Liver (tissue), 9 donors: Measurements from ENCODE around the gene MFGE8. TPM values are rescaled to one million over a fixed set of nuclear protein-coding genes. Genes with fewer than 3 reads are reported as not detected.

Experiments
- DNase-seq: peaks from one replicate; pipeline ENCODE4 v3.0.0-alpha.2; 2017; ENCODE audit warnings: low spot score
- H3K27ac ChIP-seq, 2 donors: one replicate each; pipeline ENCODE4 v1.7.0; 2013; ENCODE audit warnings: inconsistent platforms in 2 of 2, low read length in 2 of 2, control low read depth in 1 of 2, low read depth in 1 of 2, mild to moderate bottlenecking in 1 of 2
- H3K27me3 ChIP-seq, 4 donors: one replicate each; pipeline versions ENCODE4 v1.6.1 to v1.7.0; 2013; ENCODE audit warnings: low read length in 3 of 4, inconsistent platforms in 1 of 4, mild to moderate bottlenecking in 1 of 4, moderate library complexity in 1 of 4; ENCODE audit not compliant: control insufficient read depth in 4 of 4, insufficient read depth in 4 of 4
- H3K36me3 ChIP-seq, 4 donors: one replicate each; pipeline versions ENCODE4 v1.6.1 to v1.7.0; 2013; ENCODE audit warnings: low read length in 3 of 4, mild to moderate bottlenecking in 3 of 4, low read depth in 1 of 4, moderate library complexity in 1 of 4; ENCODE audit not compliant: control insufficient read depth in 4 of 4, insufficient read depth in 3 of 4
- H3K4me1 ChIP-seq, 4 donors: one replicate each; pipeline versions ENCODE4 v1.6.1 to v1.7.0; 2013; ENCODE audit warnings: low read length in 3 of 4, mild to moderate bottlenecking in 3 of 4, moderate library complexity in 1 of 4; ENCODE audit not compliant: control insufficient read depth in 4 of 4, insufficient read depth in 4 of 4
- H3K4me3 ChIP-seq, 3 donors: one replicate each; pipeline versions ENCODE4 v1.6.1 to v1.7.0; 2013; ENCODE audit warnings: low read length in 3 of 3, control low read depth in 1 of 3, low read depth in 1 of 3, mild to moderate bottlenecking in 1 of 3
- H3K9ac ChIP-seq, 2 donors: one replicate each; pipeline ENCODE4 v1.7.0; 2013; ENCODE audit warnings: low read length in 2 of 2, mild to moderate bottlenecking in 2 of 2, moderate library complexity in 2 of 2, control low read depth in 1 of 2, low read depth in 1 of 2
- H3K9me3 ChIP-seq, 4 donors: one replicate each; pipeline versions ENCODE4 v1.6.1 to v1.7.0; 2013; ENCODE audit warnings: low read length in 3 of 4; ENCODE audit not compliant: control insufficient read depth in 4 of 4
- FOXA1 ChIP-seq: IDR thresholded peaks from 2 replicates; pipeline ENCODE4 v1.6.1; 2016; ENCODE audit warnings: antibody characterized with exemption
- FOXA2 ChIP-seq: IDR thresholded peaks from 2 replicates; pipeline ENCODE4 v1.6.1; 2016; ENCODE audit warnings: antibody characterized with exemption
- GABPA ChIP-seq, 2 donors: IDR thresholded peaks in 1 of 2; conservative IDR thresholded peaks in 1 of 2; 2 replicates each; pipeline ENCODE4 v1.6.1; 2016; ENCODE audit warnings: antibody characterized with exemption in 2 of 2, mild to moderate bottlenecking in 1 of 2, moderate library complexity in 1 of 2
- HNF4A ChIP-seq, 2 donors: conservative IDR thresholded peaks; 2 replicates each; pipeline ENCODE4 v1.6.1; 2016; ENCODE audit warnings: antibody characterized with exemption in 2 of 2, mild to moderate bottlenecking in 2 of 2
- HNF4G ChIP-seq: IDR thresholded peaks from 2 replicates; pipeline ENCODE4 v1.6.1; 2016; ENCODE audit warnings: antibody characterized with exemption
- JUND ChIP-seq, 2 donors: IDR thresholded peaks; 2 replicates each; pipeline ENCODE4 v1.6.1; 2016; ENCODE audit warnings: antibody characterized with exemption in 2 of 2
- NR2F2 ChIP-seq: IDR thresholded peaks from 2 replicates; pipeline ENCODE4 v1.6.1; 2016; ENCODE audit warnings: antibody characterized with exemption
- RAD21 ChIP-seq, 2 donors: IDR thresholded peaks; 2 replicates each; pipeline ENCODE4 v1.6.1; 2016; ENCODE audit warnings: antibody characterized with exemption in 2 of 2, mild to moderate bottlenecking in 2 of 2
- RXRA ChIP-seq, 2 donors: IDR thresholded peaks; 2 replicates each; pipeline ENCODE4 v1.6.1; 2017 to 2018; ENCODE audit warnings: antibody characterized with exemption in 2 of 2, mild to moderate bottlenecking in 1 of 2
- YY1 ChIP-seq: IDR thresholded peaks from 2 replicates; pipeline ENCODE4 v1.6.1; 2016; ENCODE audit warnings: antibody characterized with exemption, mild to moderate bottlenecking
- WGBS: extraction: QIAGEN DNeasy Blood & Tissue Kit; methylation state at CpG from one replicate; pipeline ENCODE4 v1.1.7; 2013; 5-methylcytosine and 5-hydroxymethylcytosine counted together
- polyA plus RNA-seq, 2 donors: library from polyadenylated mRNA; stranded (reverse) in 1 of 2; unstranded in 1 of 2; fragments of 200-250 nt in 1 of 2; fragments of >200 nt in 1 of 2; fragmentation: Nextera tagmentation in 1 of 2; extraction: Ambion mirVana in 1 of 2; gene quantifications; one replicate each; pipeline versions ENCODE4 v1.2.1 to v1.2.3, GENCODE V29; 2013 to 2015
- total RNA-seq, 2 donors: library from RNA; depleted of rRNA; stranded (reverse); fragments of >200 nt; gene quantifications; one replicate each; pipeline ENCODE4 v1.2.3, GENCODE V29; 2014
- TF ChIP-seq, protein P1 (sequence below): fragments of 150-350 bp; IDR thresholded peaks from 2 replicates; pipeline ENCODE4 v1.5.1; 2017; ENCODE audit warnings: improper control_type of control experiment, low read depth, low read length; ENCODE audit not compliant: missing input control
- TF ChIP-seq, protein P2 (sequence below): IDR thresholded peaks from 2 replicates; pipeline ENCODE4 v1.6.1; 2016; ENCODE audit warnings: antibody characterized with exemption
- TF ChIP-seq, protein P3 (sequence below): IDR thresholded peaks from 2 replicates; pipeline ENCODE4 v1.6.1; 2016; ENCODE audit warnings: antibody characterized with exemption
- TF ChIP-seq, protein P4 (sequence below): IDR thresholded peaks from 2 replicates; pipeline ENCODE4 v1.6.1; 2016; ENCODE audit warnings: antibody characterized with exemption, mild to moderate bottlenecking
- TF ChIP-seq, protein P5 (sequence below): IDR thresholded peaks from 2 replicates; pipeline ENCODE4 v1.6.1; 2016; ENCODE audit warnings: antibody characterized with exemption
- donor health status: healthy.
- donor health status: healthy.
- donor health status: healthy.
- donor health status: healthy.
- donor health status: healthy.

Gene MFGE8
- total and polyA plus RNA-seq, 4 donors = 6.6 to 14.8 (median 12.8) TPM

DNA sequence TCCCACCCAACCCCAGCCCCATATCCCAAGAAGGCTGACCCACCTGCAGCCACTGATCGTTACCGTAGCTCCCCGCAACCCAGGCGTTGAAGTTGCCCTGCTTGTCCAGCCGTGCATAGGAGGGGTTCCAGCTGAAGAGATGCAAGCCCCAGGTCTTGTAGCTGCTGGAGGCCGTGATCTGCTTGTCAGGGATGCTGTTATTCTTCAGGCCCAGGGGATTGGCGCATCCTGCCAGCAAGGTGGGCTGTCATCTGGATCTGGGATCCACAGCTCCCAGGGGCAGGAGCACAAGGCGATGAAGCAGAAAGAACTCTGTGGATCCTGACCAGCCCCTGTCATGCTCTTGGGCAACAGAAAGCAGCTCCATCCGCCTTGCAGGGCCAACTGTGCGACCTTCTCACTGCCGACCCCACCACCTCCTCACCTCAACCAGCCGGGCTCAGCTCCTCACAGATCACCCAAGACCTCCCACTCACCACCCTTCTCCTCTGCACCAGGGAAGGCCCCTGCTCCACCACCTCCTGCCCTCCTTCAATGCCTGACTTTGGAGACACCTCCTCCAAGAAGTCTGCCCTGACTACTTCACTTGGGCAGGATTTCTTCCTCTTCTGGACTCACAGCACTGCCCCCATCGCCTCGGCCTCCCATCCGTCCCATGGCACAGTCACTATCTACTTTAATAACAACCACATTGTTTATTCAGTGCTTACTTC, 11.5 kb downstream of the MFGE8 start:
- DNase-seq = no peak
- H3K4me3 ChIP-seq = no peak overlapping the region
- no peaks in the 10 kb centered on the region for H3K9me3 ChIP-seq
- WGBS = 94% methylated on average over 15 of the region's 15 CpGs
- H3K36me3 ChIP-seq = no peaks in the 10 kb centered on the region
- no peak overlapping the region for H3K9ac ChIP-seq
- H3K4me1 ChIP-seq = peaks cover 0 to 4% (median 0%) of the 10 kb centered on the region in 4 donors
- no peaks in the 10 kb centered on the region for H3K27me3 ChIP-seq
- no peak overlapping the region for H3K27ac ChIP-seq
- TF ChIP-seq, protein P1, sequence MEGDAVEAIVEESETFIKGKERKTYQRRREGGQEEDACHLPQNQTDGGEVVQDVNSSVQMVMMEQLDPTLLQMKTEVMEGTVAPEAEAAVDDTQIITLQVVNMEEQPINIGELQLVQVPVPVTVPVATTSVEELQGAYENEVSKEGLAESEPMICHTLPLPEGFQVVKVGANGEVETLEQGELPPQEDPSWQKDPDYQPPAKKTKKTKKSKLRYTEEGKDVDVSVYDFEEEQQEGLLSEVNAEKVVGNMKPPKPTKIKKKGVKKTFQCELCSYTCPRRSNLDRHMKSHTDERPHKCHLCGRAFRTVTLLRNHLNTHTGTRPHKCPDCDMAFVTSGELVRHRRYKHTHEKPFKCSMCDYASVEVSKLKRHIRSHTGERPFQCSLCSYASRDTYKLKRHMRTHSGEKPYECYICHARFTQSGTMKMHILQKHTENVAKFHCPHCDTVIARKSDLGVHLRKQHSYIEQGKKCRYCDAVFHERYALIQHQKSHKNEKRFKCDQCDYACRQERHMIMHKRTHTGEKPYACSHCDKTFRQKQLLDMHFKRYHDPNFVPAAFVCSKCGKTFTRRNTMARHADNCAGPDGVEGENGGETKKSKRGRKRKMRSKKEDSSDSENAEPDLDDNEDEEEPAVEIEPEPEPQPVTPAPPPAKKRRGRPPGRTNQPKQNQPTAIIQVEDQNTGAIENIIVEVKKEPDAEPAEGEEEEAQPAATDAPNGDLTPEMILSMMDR = no peak
- no peak for TF ChIP-seq HNF4G
- no peak for TF ChIP-seq JUND (IDR thresholded peaks at IDR 0.05)
- TF ChIP-seq RXRA (IDR thresholded peaks at IDR 0.05) = no peak
- no peak for TF ChIP-seq NR2F2
- TF ChIP-seq YY1 = no peak
- TF ChIP-seq, protein P2, sequence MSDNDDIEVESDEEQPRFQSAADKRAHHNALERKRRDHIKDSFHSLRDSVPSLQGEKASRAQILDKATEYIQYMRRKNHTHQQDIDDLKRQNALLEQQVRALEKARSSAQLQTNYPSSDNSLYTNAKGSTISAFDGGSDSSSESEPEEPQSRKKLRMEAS = no peak
- no peak for TF ChIP-seq RAD21 (IDR thresholded peaks at IDR 0.05)
- TF ChIP-seq, protein P3, sequence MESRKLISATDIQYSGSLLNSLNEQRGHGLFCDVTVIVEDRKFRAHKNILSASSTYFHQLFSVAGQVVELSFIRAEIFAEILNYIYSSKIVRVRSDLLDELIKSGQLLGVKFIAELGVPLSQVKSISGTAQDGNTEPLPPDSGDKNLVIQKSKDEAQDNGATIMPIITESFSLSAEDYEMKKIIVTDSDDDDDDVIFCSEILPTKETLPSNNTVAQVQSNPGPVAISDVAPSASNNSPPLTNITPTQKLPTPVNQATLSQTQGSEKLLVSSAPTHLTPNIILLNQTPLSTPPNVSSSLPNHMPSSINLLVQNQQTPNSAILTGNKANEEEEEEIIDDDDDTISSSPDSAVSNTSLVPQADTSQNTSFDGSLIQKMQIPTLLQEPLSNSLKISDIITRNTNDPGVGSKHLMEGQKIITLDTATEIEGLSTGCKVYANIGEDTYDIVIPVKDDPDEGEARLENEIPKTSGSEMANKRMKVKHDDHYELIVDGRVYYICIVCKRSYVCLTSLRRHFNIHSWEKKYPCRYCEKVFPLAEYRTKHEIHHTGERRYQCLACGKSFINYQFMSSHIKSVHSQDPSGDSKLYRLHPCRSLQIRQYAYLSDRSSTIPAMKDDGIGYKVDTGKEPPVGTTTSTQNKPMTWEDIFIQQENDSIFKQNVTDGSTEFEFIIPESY = no peak
- TF ChIP-seq, protein P4, sequence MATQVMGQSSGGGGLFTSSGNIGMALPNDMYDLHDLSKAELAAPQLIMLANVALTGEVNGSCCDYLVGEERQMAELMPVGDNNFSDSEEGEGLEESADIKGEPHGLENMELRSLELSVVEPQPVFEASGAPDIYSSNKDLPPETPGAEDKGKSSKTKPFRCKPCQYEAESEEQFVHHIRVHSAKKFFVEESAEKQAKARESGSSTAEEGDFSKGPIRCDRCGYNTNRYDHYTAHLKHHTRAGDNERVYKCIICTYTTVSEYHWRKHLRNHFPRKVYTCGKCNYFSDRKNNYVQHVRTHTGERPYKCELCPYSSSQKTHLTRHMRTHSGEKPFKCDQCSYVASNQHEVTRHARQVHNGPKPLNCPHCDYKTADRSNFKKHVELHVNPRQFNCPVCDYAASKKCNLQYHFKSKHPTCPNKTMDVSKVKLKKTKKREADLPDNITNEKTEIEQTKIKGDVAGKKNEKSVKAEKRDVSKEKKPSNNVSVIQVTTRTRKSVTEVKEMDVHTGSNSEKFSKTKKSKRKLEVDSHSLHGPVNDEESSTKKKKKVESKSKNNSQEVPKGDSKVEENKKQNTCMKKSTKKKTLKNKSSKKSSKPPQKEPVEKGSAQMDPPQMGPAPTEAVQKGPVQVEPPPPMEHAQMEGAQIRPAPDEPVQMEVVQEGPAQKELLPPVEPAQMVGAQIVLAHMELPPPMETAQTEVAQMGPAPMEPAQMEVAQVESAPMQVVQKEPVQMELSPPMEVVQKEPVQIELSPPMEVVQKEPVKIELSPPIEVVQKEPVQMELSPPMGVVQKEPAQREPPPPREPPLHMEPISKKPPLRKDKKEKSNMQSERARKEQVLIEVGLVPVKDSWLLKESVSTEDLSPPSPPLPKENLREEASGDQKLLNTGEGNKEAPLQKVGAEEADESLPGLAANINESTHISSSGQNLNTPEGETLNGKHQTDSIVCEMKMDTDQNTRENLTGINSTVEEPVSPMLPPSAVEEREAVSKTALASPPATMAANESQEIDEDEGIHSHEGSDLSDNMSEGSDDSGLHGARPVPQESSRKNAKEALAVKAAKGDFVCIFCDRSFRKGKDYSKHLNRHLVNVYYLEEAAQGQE = no peak
- no peak for TF ChIP-seq FOXA1
- TF ChIP-seq GABPA (IDR thresholded peaks at IDR 0.05 in 1 of 2, conservative IDR thresholded peaks at IDR 0.05 in 1 of 2) = no peak
- no peak for TF ChIP-seq HNF4A (conservative IDR thresholded peaks at IDR 0.05)
- TF ChIP-seq, protein P5, sequence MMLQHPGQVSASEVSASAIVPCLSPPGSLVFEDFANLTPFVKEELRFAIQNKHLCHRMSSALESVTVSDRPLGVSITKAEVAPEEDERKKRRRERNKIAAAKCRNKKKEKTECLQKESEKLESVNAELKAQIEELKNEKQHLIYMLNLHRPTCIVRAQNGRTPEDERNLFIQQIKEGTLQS = no peak
- TF ChIP-seq FOXA2 = no peak
